Mammary epithelial cell (primary cell): ENCODE results near the gene PDRG1.

Experiments used
- CTCF ChIP-seq, 2 donors: IDR thresholded peaks in 1 of 2; conservative IDR thresholded peaks in 1 of 2; 2 replicates each; pipeline ENCODE4 v1.5.1; 2011 to 2012; ENCODE audit warnings: inconsistent platforms in 2 of 2, low read length in 2 of 2, mild to moderate bottlenecking in 2 of 2, control low read depth in 1 of 2, low read depth in 1 of 2; ENCODE audit not compliant: insufficient read depth in 1 of 2; ENCODE audit errors: extremely low read depth in 1 of 2
- EZH2 ChIP-seq: IDR thresholded peaks from 2 replicates; pipeline ENCODE4 v1.6.1; 2012; ENCODE audit warnings: low read length, inconsistent platforms, borderline replicate concordance

- no peak for TF ChIP-seq CTCF (conservative IDR thresholded peaks at IDR 0.05 in 1 of 2, IDR thresholded peaks at IDR 0.05 in 1 of 2; ENCODE audit: extremely low read depth in 1 of 2, insufficient read depth in 1 of 2, low read depth in 1 of 2, low read length in 2 of 2)
- TF ChIP-seq EZH2: no peak
Measured at GRCh38 chr20:31916708-31917107, 35.1 kb downstream of the PDRG1 start.
